Ishikawa (cell line): Measurements from ENCODE around the gene HNRNPL.

Source experiments
- CEBPB ChIP-seq: IDR thresholded peaks from 2 replicates; pipeline ENCODE4 v1.6.1; 2012
- CREB1 ChIP-seq: IDR thresholded peaks from 2 replicates; pipeline ENCODE4 v1.6.1; 2012; ENCODE audit warnings: low read depth
- EGR1 ChIP-seq: IDR thresholded peaks from 2 replicates; pipeline ENCODE4 v1.6.1; 2012
- EP300 ChIP-seq: IDR thresholded peaks from 2 replicates; pipeline ENCODE4 v1.6.1; 2012; ENCODE audit warnings: borderline replicate concordance
- FOXM1 ChIP-seq: IDR thresholded peaks from 2 replicates; pipeline ENCODE4 v1.6.1; 2012; ENCODE audit warnings: low read depth, borderline replicate concordance
- MAX ChIP-seq: IDR thresholded peaks from 2 replicates; pipeline ENCODE4 v1.6.1; 2012
- NFIC ChIP-seq: IDR thresholded peaks from 2 replicates; pipeline ENCODE4 v1.6.1; 2012
- RAD21 ChIP-seq: IDR thresholded peaks from 2 replicates; pipeline ENCODE4 v1.6.1; 2012; ENCODE audit warnings: low read depth
- REST ChIP-seq: IDR thresholded peaks from 2 replicates; pipeline ENCODE4 v1.6.1; 2012; ENCODE audit warnings: low read depth, mild to moderate bottlenecking
- TAF1 ChIP-seq: IDR thresholded peaks from 2 replicates; pipeline ENCODE4 v1.6.1; 2012; ENCODE audit warnings: low read depth, mild to moderate bottlenecking
- TCF12 ChIP-seq: IDR thresholded peaks from 2 replicates; pipeline ENCODE4 v1.6.1; 2012; ENCODE audit warnings: low read depth
- TEAD4 ChIP-seq: IDR thresholded peaks from 2 replicates; pipeline ENCODE4 v1.6.1; 2012
- USF1 ChIP-seq: IDR thresholded peaks from 2 replicates; pipeline ENCODE4 v1.6.1; 2012
- YY1 ChIP-seq: IDR thresholded peaks from 2 replicates; pipeline ENCODE4 v1.6.1; 2012; ENCODE audit warnings: low read depth
- ZBTB7A ChIP-seq: IDR thresholded peaks from 2 replicates; pipeline ENCODE4 v1.6.1; 2012; ENCODE audit warnings: low read depth

The HNRNPL gene

GRCh38 chr19:38808741-38809140 lies 41.0 kb downstream of the HNRNPL start:
- no peak for TF ChIP-seq EGR1
- no peak for TF ChIP-seq TEAD4
- no peak for TF ChIP-seq ZBTB7A
- no peak for TF ChIP-seq TAF1
- no peak for TF ChIP-seq YY1
- TF ChIP-seq EP300 = no peak
- TF ChIP-seq RAD21 = no peak
- TF ChIP-seq USF1 = no peak
- no peak for TF ChIP-seq CREB1
- no peak for TF ChIP-seq REST

- TF ChIP-seq YY1 = no peak
- TF ChIP-seq ZBTB7A = no peak
- TF ChIP-seq REST = no peak
- no peak for TF ChIP-seq EGR1
- TF ChIP-seq RAD21 = no peak
- TF ChIP-seq EP300 = no peak
- TF ChIP-seq CEBPB = no peak
- TF ChIP-seq TAF1 = no peak
- no peak for TF ChIP-seq NFIC
- no peak for TF ChIP-seq FOXM1
- TF ChIP-seq MAX = no peak
- TF ChIP-seq TCF12 = no peak
- no peak for TF ChIP-seq TEAD4
- TF ChIP-seq CREB1 = no peak
Observed at GRCh38 chr19:38806371-38806770, 43.4 kb downstream of the HNRNPL start.

- TF ChIP-seq NFIC (no peak), TAF1 (no peak), RAD21 (no peak), TEAD4 (no peak), YY1 (no peak), EGR1 (no peak), FOXM1 (no peak), EP300 (no peak), MAX (no peak), CEBPB (no peak), CREB1 (no peak), USF1 (no peak), ZBTB7A (no peak), TCF12 (no peak), REST (no peak)
Observed at GRCh38 chr19:38805180-38805579, 44.6 kb downstream of the HNRNPL start.

GRCh38 chr19:38803543-38803942 lies 46.2 kb downstream of the HNRNPL start:
- no peak for TF ChIP-seq TAF1
- no peak for TF ChIP-seq TCF12
